Osteocyte (in vitro differentiated cells): ENCODE data around the gene CHD6. TPM values are rescaled to one million over a fixed set of nuclear protein-coding genes. Genes with fewer than 3 reads are reported as not detected.

ENCODE experiments used
- DNase-seq: peaks from one replicate; pipeline ENCODE4 v3.0.0; 2021; ENCODE audit warnings: mixed read lengths; ENCODE audit not compliant: unreplicated experiment; ENCODE audit errors: extremely low spot score
- H3K27ac Mint-ChIP-seq: one replicate; pipeline ENCODE4 v1.8.0; 2021; ENCODE audit warnings: mild to moderate bottlenecking, mixed read lengths; ENCODE audit not compliant: unreplicated experiment
- H3K27me3 Mint-ChIP-seq: one replicate; pipeline ENCODE4 v1.8.0; 2021; ENCODE audit warnings: mixed read lengths; ENCODE audit not compliant: unreplicated experiment
- H3K36me3 Mint-ChIP-seq: one replicate; pipeline ENCODE4 v1.8.0; 2021; ENCODE audit warnings: mixed read lengths; ENCODE audit not compliant: unreplicated experiment
- H3K4me1 Mint-ChIP-seq: one replicate; pipeline ENCODE4 v1.8.0; 2021; ENCODE audit warnings: mixed read lengths; ENCODE audit not compliant: unreplicated experiment
- H3K4me3 Mint-ChIP-seq: one replicate; pipeline ENCODE4 v1.8.0; 2021; ENCODE audit warnings: mild to moderate bottlenecking, moderate library complexity, mixed read lengths; ENCODE audit not compliant: unreplicated experiment
- H3K9me3 Mint-ChIP-seq: one replicate; pipeline ENCODE4 v1.8.0; 2021; ENCODE audit warnings: mixed read lengths; ENCODE audit not compliant: unreplicated experiment
- total RNA-seq: library from RNA; stranded (reverse); gene quantifications from 2 replicates; pipeline ENCODE4 v1.2.1, GENCODE V29; 2021
- TF ChIP-seq, protein P1 (sequence below): fragments of 200-600 bp; sonication (generic); IDR thresholded peaks from 2 replicates; pipeline ENCODE4 v1.5.0; 2021; ENCODE audit warnings: antibody characterized with exemption, mild to moderate bottlenecking, moderate library complexity

Gene CHD6
- total RNA-seq, 1 donor from 2014 or later = 51.4 TPM

DNA sequence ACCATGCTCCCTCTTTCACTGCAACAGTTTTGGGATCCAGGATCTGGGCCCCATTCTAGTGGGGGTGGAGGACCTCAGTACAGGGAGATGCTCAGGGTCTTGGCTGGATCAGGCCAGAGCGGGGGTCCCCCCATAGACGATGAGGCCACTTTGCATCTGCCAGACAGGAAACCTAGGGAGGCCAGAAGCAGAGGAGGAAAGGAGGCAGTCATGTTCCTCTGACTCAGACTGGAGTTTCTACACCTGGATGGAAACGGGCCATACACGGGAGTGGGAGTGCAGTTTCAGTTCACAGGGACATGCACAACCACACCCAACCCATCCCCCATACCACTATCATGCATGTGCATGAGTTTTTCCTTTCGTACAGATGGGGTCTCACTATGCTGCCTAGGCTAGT lies 248.0 kb downstream of the CHD6 start:
- no peak for DNase-seq
- peaks cover 28% of the 10 kb centered on the region for H3K27me3 Mint-ChIP-seq
- TF ChIP-seq, protein P1, sequence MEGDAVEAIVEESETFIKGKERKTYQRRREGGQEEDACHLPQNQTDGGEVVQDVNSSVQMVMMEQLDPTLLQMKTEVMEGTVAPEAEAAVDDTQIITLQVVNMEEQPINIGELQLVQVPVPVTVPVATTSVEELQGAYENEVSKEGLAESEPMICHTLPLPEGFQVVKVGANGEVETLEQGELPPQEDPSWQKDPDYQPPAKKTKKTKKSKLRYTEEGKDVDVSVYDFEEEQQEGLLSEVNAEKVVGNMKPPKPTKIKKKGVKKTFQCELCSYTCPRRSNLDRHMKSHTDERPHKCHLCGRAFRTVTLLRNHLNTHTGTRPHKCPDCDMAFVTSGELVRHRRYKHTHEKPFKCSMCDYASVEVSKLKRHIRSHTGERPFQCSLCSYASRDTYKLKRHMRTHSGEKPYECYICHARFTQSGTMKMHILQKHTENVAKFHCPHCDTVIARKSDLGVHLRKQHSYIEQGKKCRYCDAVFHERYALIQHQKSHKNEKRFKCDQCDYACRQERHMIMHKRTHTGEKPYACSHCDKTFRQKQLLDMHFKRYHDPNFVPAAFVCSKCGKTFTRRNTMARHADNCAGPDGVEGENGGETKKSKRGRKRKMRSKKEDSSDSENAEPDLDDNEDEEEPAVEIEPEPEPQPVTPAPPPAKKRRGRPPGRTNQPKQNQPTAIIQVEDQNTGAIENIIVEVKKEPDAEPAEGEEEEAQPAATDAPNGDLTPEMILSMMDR = no peak
- no peak overlapping the region for H3K27ac Mint-ChIP-seq
- peaks cover 6% of the 10 kb centered on the region for H3K9me3 Mint-ChIP-seq
- peaks cover 22% of the 10 kb centered on the region for H3K4me1 Mint-ChIP-seq
- H3K36me3 Mint-ChIP-seq = peaks cover 2% of the 10 kb centered on the region
- no peak overlapping the region for H3K4me3 Mint-ChIP-seq

DNA sequence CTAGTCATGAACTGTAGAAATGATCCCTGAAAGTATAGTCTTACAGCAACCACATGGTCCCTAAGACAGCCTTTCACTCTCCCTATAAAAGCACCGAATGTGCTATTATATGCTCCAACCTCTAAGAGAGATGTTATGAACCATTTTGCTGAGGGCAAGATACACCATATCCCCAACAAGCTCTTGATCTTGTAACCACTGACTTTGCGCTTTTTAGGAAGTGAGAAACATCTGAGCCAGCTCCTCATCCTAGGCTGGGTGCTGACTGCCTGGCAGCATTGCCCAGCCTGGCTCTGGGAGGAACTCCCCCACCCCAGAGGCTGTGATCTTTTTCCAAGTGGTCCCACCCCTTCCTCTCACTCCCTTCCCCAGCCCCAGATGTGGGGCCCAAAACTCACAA lies 248.5 kb downstream of the CHD6 start:
- TF ChIP-seq, protein P1 = no peak
- Mint-ChIP-seq H3K27me3 (peaks cover 30% of the 10 kb centered on the region), H3K27ac (no peak overlapping the region), H3K9me3 (peaks cover 6% of the 10 kb centered on the region), H3K36me3 (peaks cover 2% of the 10 kb centered on the region), H3K4me1 (peaks cover 22% of the 10 kb centered on the region), H3K4me3 (no peak overlapping the region)
- no peak for DNase-seq

DNA sequence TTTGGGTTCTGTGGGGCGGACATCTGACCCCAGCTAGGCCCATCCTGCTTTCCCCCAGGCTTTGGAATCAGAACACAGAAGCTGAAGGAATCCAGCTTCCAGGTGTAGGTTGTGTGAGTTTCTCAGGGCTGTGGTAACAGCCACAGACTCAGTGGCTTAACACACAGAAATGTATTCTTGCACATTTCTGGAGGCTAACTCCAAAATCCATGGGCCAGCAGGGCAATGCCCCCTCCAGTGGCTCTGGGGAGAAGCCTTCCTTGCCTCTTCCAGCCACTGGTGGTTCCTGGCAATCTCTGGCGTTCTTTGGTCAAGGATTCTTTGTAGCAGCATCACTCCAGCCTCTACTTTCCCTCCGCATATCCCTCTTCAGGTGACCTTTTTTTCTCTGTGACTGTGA lies 250.2 kb downstream of the CHD6 start:
- no peak overlapping the region for H3K4me3 Mint-ChIP-seq
- DNase-seq = no peak
- H3K27me3 Mint-ChIP-seq = peaks cover 22% of the 10 kb centered on the region
- peaks cover 10% of the 10 kb centered on the region for H3K4me1 Mint-ChIP-seq
- peaks cover 2% of the 10 kb centered on the region for H3K36me3 Mint-ChIP-seq
- TF ChIP-seq, protein P1 = no peak
- no peak overlapping the region for H3K27ac Mint-ChIP-seq
- peaks cover 6% of the 10 kb centered on the region for H3K9me3 Mint-ChIP-seq

DNA sequence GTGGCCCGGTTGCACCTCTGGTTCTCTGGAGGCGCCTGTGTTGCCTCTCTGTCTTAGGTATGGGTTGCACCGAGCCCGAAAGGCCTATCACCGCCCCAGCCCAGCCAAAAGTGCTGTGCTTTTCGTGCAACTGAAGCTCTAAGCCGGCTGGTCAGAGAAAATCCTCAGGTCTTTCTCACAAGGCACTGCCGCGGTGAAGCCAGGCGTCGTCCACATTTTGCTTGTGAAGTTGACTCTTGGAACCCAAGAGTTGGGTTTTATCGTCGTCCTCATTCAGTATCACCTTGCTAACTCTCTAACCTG lies 250.8 kb downstream of the CHD6 start:
- peaks cover 6% of the 10 kb centered on the region for H3K9me3 Mint-ChIP-seq
- H3K4me3 Mint-ChIP-seq = peak overlapping the region; percentile 70
- H3K27ac Mint-ChIP-seq = no peak overlapping the region

DNA sequence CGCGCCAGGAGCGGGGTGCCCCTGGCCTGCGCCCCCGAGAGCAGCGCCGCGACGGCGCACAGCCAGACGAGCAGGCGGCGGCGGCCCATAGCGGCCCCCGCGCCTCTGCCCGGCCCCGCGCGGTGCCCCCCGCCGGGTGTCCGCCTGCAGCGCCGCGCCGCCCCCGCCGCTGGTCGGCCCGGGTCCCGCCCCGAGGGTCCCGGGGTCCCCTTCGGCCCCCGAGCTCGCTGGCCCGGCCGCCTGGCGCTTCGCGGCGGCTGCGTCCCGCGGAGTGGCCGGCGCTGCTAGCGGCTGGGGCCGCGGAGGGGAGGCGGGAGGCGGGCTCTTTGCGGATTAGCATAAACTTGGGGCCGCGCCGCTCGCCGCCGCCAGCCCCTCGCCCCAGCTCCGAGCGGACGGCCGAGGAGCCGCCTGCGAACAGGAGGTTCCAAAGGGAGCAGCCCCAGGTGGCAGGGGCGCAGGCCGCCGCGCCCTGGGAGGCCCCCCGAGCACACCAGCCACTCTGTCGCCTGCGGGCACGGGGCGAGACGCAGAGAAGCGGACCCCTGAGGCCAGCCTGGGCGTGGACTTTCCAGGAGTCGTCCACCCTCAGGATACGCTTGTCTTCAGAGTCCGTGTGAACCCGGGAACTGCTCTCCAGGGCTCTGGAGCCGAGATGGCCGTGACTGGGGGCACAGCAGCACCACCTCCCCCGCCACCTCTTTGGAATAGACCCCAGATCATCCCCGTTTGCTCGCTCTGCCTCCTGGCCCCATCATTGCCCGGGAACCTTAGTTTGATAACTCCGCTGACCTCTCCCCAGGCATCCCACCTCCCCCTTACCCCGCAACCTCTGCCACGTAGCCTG lies 251.4 kb downstream of the CHD6 start, which contains the start of gene EMILIN3:
Gene EMILIN3, minus strand, starts transcription at position 273 of the 847 bp plus-strand sequence. Its CDS starts 184 bp downstream, at position 89.
- Mint-ChIP-seq H3K36me3 (peaks cover 2% of the 10 kb centered on the region), H3K27me3 (peaks cover 22% of the 10 kb centered on the region), H3K9me3 (peaks cover 6% of the 10 kb centered on the region), H3K4me3 (peak within 1 kb of the TSS; percentile 70), H3K4me1 (peaks cover 9% of the 10 kb centered on the region), H3K27ac (no peak within 1 kb of the TSS)
- no peak for DNase-seq
- TF ChIP-seq, protein P1 = no peak

More for the DNA sequence above, 250.8 kb downstream of the CHD6 start:
- DNase-seq = no peak
- TF ChIP-seq, protein P1 = no peak
- Mint-ChIP-seq H3K4me1 (peaks cover 9% of the 10 kb centered on the region), H3K36me3 (peaks cover 2% of the 10 kb centered on the region), H3K27me3 (peaks cover 22% of the 10 kb centered on the region)
